ENCODE data around the gene KRT78. TPM values are rescaled to one million over a fixed set of nuclear protein-coding genes. Genes with fewer than 3 reads are reported as not detected.

KRT78 gene
- total RNA-seq, 6 experiments from 2014 or later, result 0.30 TPM; not detected in 5

DNA sequence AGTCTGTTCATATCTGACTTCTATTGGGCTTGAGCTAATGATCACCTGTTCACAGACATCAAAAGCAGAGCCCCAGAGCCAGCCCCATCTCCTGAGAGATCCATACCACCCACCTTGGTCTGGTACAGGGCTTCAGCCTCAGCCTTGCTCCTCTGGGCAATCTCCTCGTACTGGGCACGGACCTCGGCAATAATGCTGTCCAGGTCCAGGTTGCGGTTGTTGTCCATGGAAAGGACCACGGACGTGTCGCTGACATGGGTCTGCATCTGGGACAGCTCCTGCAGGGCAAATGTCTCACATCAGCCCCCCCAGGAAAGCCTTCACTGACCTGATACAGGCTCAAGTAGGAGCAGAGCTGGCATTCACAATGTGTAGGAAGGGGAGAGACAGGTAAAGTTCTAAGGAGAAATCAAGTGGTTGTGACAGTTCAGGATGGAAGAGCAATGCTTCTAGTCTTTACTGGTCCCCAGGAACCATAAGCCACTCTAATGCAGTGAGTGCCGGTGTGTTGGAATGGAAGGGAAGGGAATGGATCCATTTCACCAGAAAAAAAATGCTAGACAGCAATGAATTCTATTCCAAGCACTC is 40.1 kb downstream of the KRT78 start:
- Mint-ChIP-seq H3K4me3 (no peak overlapping the region), H3K4me1 (ENCODE audit: low read depth) (no peaks in the 10 kb centered on the region), H3K36me3 (ENCODE audit: low read depth) (no peaks in the 10 kb centered on the region), H3K27ac (no peak overlapping the region), H3K9me3 (no peaks in the 10 kb centered on the region), H3K27me3 (ENCODE audit: insufficient read depth) (peaks cover 50% of the 10 kb centered on the region)
- no peak for DNase-seq
- TF ChIP-seq, protein P1, sequence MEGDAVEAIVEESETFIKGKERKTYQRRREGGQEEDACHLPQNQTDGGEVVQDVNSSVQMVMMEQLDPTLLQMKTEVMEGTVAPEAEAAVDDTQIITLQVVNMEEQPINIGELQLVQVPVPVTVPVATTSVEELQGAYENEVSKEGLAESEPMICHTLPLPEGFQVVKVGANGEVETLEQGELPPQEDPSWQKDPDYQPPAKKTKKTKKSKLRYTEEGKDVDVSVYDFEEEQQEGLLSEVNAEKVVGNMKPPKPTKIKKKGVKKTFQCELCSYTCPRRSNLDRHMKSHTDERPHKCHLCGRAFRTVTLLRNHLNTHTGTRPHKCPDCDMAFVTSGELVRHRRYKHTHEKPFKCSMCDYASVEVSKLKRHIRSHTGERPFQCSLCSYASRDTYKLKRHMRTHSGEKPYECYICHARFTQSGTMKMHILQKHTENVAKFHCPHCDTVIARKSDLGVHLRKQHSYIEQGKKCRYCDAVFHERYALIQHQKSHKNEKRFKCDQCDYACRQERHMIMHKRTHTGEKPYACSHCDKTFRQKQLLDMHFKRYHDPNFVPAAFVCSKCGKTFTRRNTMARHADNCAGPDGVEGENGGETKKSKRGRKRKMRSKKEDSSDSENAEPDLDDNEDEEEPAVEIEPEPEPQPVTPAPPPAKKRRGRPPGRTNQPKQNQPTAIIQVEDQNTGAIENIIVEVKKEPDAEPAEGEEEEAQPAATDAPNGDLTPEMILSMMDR (IDR thresholded peaks at IDR 0.05), result no peak

DNA sequence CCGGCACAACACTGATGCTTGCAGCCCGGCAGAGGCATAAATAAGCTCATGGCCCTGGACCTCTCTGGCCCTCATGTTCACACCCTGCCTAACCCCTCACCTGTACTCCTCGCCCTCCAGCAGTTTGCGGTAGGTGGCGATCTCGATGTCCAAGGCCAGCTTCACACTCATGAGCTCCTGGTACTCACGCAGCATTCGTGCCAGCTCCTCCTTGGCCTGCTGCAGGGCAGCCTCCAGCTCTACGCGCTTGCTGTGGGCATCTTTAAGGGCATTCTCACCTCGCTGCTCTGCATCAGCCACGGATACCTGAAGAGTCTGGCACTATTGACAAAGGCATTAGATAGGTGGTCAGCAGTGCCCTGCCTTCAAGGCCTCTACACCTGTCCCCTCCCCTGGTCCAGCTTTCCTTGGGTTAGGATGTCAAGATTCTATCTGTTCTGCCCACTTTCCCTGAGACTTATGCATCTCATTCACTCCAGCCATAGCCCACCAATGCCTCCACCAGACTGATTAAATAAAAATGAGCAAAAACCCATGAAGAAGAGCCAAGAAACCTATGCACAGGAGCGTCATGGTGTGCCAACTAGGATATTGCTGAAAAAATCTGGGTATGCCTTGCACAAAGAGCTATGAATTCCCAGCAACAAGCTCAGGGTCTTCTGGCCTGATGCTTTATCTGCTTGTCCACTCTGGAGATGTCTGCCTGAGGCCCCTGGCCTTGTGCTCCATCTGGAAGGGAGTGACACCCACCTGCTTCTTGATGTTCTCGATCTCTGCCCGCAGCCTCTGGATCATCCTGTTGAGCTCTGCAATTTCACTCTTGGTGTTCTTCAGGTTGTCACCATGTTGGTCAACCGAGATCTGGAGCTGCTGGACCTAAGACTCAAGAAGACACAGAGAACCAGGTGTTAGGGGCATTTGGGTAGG is 41.0 kb downstream of the KRT78 start:
- no peak for DNase-seq
- Mint-ChIP-seq H3K4me3 (no peak overlapping the region), H3K36me3 (ENCODE audit: low read depth) (no peaks in the 10 kb centered on the region), H3K4me1 (ENCODE audit: low read depth) (no peaks in the 10 kb centered on the region), H3K27ac (no peak overlapping the region), H3K27me3 (ENCODE audit: insufficient read depth) (peaks cover 53% of the 10 kb centered on the region), H3K9me3 (no peaks in the 10 kb centered on the region)
- TF ChIP-seq, protein P1 (IDR thresholded peaks at IDR 0.05), result no peak

DNA sequence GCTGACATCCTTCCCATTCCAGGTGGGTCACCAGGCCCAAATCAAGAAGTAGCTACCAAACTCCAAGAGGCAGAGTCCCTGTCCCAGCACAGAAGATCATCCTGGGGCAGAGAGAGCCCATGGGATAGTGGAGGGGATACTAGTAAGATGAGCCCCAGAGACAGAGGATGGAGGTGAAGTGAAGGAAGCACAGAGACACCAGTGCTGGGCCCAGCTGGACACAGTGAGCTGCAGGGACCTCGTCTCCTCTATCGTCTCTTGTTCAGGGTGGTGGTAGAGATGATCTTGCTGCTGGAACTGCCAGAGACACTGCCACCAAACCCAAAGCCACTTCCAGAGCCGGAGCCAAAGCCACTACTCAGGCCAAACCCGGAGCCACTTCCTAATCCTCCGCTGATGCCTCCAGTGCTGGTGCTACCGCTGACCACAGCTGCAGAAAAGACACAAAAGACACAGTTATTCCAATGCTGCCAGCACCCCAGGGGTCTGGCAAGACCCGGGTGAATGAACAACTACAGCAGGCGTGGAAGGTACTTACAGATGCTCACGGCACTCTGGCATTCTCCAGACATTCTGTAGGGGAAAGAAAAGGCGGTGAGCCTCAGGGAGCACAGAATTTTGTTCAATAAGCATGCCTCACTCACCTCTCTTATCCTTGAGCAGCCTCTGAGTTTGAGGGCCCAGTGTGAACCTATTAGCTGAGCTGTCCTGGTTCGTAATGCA is 41.8 kb downstream of the KRT78 start:
- Mint-ChIP-seq H3K27me3 (ENCODE audit: insufficient read depth) (peaks cover 48% of the 10 kb centered on the region), H3K36me3 (ENCODE audit: low read depth) (no peaks in the 10 kb centered on the region), H3K9me3 (no peaks in the 10 kb centered on the region), H3K4me1 (ENCODE audit: low read depth) (no peaks in the 10 kb centered on the region), H3K4me3 (no peak overlapping the region), H3K27ac (no peak overlapping the region)
- TF ChIP-seq, protein P1 (IDR thresholded peaks at IDR 0.05), result no peak
- no peak for DNase-seq

DNA sequence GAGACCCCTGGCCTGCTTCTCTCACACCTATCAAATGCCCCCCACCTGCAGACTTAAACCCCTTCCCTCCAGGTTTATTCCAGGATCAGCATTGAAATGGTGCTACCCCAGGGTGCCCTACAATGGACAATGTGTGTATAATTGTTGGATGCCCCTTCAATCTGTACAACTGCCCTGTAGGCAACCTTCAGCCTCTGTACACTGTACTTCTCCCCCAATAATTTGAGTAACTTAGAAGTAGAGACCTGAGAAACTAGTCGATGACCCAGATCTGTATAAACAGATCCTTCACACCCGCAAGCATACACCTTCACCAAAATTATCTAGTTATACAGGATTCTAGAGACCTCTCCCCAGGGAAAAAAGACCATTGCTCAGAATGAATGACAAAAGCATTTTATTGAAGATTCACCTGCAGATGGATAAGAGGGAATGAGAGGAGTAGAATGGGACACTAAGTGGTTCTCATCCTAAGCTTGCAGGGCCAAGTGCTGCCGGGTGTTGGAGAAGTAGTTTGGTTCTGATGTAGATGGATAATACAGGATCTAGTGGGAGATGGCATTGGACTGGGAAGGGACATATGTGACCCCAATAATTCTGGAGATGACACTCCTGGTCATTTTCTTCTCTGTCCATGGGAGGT is 42.5 kb downstream of the KRT78 start:
- Mint-ChIP-seq H3K27me3 (ENCODE audit: insufficient read depth) (peaks cover 43% of the 10 kb centered on the region), H3K27ac (no peak overlapping the region), H3K9me3 (no peaks in the 10 kb centered on the region), H3K4me3 (no peak overlapping the region), H3K36me3 (ENCODE audit: low read depth) (no peaks in the 10 kb centered on the region), H3K4me1 (ENCODE audit: low read depth) (no peaks in the 10 kb centered on the region)
- no peak for DNase-seq
- TF ChIP-seq, protein P1 (IDR thresholded peaks at IDR 0.05), result no peak

DNA sequence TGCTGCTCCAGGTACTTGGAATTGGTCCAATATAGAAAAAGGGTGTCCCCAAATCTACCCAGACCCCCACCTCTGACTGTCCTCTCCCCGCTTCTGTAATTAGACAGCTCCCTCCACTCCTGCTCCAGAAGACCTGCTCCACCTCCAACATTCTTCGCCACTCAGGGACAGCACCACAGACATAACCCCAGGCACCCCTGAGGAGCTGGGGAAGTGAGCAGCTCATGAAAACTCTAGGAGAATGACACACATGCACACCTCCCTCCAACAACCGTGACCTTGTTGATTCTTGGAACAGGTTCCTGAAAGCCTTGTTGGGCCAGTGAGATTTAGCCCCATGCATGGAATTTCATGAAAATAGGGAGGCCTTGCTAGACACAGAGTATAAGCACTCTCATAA is 43.1 kb downstream of the KRT78 start:
- H3K36me3 Mint-ChIP-seq (ENCODE audit: low read depth), result no peaks in the 10 kb centered on the region
- no peak overlapping the region for H3K4me3 Mint-ChIP-seq
- no peaks in the 10 kb centered on the region for H3K9me3 Mint-ChIP-seq
- no peak overlapping the region for H3K27ac Mint-ChIP-seq
- TF ChIP-seq, protein P1 (IDR thresholded peaks at IDR 0.05), result no peak
- DNase-seq, result no peak
- H3K27me3 Mint-ChIP-seq (ENCODE audit: insufficient read depth), result peaks cover 43% of the 10 kb centered on the region
- peaks cover 4% of the 10 kb centered on the region for H3K4me1 Mint-ChIP-seq (ENCODE audit: low read depth)
